ENCODE data around the gene ASIC2.

The ASIC2 gene

DNA sequence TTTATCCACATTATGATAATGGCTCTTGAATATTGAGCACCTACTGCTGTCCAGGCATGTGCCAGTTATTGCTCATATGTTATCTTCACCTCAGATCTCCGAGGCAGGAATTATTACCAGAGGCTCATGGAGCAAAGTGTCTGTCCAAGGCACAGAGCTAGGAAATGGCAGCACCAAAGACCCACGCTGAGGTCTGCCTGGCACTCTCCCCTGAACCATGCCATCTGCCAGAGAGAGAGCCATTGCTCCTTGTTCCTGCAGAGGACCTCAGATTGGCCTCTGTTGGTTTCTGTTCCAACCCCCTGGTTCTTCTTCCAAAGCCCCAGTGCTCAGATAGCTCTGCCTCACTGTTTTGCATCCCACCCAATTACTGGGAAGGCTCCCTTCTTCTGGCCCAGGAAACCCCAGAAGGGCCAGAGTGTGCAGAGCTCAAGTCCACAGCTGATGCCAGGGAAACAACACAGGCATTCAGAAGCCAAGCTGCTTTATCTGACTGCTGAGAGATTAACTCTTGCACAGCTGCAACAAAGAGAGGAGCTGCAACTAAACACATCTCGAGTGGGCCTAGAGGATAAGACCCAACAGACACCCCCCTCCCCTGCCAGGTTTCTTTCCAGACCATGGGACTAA lies 5.9 kb downstream of the ASIC2 start:
- DNase-seq, result no peak

- DNase-seq, result no peak
Measured at GRCh38 chr17:33285413-33285812, 7.7 kb downstream of the ASIC2 start.

- DNase-seq, result peak; percentile 54
Measured at GRCh38 chr17:33284022-33284421, 9.1 kb downstream of the ASIC2 start.

DNA sequence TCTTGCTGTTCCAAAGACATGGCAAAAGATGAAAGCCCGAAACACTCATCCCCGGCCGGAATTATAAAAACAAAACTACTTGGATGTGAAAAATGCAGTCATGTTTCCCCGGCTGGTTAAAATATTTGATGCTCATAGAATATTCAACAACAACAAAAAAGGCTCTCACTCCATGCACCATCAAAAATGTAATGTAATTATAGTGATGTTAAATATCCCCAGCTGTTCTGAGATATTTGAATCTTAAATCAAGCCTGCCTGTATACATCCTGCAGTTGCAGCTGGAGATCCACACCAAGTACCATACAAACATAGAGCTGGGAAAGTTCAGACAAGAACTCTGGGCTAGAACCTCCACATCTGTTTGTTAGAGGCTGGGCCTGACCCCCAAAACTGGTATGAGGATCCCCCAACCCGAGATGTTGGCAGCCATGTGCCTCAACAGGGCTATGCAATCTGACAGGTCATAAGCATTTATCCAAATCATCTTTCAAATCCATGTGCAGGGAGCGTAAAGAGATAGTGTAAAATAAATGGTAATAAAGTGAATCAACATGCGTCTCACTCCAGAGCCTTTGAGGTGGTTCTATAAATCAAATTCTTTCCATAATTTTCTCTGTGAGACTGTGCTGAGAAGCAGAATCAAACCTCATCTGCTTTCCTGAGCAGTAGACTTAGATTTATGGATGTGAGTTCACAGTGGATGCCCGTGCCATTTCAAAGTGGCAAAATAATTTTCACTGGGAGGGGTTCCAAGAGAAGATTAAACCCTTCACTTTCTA lies 12.7 kb downstream of the ASIC2 start:
- no peak for DNase-seq

- no peak for DNase-seq
Measured at GRCh38 chr17:33277436-33278100, 15.5 kb downstream of the ASIC2 start.

DNA sequence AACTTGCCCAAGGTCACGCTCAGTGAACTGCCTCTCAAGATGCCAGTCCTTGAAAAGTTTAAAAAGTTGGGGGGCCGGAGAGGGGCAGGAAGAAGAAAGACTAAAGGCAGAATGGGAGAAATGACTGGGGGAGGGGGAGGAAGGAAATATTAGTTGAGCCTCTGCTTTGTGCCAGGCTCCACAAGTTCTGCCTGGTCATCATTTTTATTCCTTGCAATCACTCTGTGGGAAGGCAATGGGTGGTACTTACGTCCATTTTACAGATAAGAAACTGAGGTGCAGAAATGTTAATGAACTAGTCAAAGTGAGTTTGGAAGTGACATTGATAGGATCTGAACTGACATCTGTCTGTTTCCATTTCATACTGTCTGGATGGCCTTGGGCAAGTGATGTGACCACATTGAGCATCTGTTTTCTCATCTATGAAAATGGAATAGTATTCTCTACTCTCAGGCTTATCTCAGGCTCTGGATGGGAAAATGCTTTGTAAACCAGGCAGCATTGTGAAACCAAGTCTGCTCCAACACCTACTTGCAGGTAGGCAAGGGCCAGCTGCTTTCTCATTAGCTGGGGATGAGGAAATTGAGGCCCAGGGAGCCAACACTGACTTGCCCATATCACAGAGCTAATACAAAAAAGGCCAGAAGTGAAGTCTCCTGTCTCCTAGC lies 19.2 kb downstream of the ASIC2 start:
- DNase-seq, result no peak

DNA sequence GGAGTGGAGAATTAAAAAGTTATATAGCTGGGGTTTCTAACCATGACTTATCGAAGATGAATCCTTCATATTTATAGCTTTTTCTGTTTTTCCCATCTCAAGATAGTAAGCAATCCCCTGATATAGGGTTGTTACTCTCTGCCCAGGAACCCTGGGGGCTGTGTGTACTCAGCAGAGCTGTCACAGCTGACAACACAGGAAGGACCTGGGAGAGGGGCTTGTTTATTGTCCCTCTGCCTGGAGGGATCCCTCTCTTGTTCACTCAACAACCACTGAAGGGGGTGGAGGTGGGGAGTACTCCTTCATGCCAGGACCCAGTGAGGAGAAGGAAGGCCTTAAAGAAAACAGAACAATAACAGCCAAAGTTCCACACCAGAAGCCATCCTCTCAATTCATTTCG lies 19.8 kb downstream of the ASIC2 start:
- DNase-seq, result no peak

GRCh38 chr17:33272438-33272837 lies 20.7 kb downstream of the ASIC2 start:
- DNase-seq, result no peak

DNA sequence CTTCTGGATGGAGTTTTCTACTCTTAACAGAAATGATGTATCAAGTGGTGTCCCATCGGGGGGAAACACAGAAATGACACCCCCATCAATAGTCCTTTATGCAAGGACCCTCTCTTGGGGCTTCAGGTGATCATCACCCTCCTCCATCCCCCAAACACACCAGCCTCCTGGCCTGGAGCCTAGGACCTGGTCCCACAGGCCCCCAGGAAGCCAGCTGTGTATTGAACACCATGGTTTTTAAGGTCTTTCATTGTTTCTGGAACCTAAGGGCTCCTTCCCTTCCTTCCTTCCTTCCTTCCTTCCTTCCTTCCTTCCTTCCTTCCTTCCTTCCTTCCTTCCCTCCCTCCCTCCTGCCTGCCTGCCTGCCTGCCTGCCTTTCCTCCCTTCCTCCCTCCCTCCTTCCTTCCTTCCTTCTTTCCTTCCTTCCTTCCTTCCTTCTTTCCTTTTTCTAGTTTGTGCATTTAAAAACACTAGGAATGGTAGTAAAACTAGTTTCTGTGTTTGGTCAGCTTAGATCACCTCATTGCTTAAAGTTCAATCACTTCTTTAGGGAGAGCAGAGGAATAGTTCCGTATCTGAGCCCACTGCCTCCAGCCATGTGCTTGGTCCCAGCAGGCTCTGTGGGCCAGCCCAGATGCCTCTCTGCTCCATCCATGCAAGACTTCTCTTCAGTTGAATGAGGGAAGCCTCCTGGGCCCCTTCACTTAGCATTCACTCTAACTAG lies 23.6 kb downstream of the ASIC2 start:
- DNase-seq, result no peak

DNA sequence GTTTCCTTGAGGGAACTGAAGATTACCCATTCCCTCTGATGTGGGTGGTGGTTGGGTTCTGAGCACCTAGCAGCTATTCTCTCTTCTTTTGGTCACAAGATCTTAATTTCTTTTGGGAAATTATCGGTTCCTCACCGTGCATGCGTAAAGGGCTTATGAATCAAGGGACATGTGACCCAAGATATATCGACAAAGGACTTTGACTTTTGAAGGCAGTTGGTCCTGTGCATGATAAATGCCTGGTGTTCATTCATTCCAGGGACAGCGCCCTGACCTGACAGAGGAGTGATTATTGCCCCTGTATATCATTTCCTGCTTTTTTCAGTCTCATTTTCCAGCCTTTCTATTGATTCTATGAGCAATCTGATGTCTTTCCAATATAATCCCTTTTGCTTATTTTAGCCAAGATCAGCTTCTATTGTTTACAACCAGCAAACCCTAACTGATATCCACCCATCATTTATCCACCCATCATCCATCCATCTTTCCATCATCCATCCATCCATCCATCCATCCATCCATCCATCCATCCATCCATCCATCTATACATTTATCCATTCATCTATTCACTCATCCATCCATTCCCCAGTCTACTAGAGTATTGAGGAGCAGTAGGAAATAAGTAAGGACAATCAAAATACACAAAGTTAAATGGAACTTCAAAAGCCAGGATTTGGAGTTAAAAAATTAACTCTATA lies 25.1 kb downstream of the ASIC2 start:
- no peak for DNase-seq

DNA sequence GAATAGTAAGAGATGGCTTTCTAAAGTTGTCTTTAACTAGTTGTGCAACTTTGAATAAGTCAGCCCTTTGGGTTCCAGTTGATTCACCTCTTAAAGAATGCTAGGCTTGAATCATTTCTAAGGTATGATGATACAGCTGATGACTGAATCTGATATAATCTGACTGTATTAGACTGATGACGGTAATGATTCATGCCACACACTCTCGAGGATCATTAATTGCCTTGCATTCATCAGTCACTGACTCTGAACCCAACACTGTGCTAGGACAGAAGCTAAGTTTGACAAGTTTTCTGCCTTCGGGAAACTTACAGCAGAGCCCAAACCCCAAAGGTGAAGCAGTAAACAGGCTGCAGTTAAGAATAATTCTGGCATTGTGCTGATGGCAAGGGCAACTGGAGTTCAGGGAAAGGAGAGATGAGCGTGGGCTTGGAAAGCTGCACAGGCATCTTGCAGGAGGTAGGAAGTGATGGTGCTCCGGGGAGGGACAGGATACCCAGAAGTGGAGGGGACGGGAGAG lies 25.8 kb downstream of the ASIC2 start:
- peak; percentile 87 for DNase-seq

- no peak for DNase-seq
Measured at GRCh38 chr17:33266611-33267010, 26.5 kb downstream of the ASIC2 start.

- peak; percentile 37 for DNase-seq
Measured at GRCh38 chr17:33266116-33266515, 27.0 kb downstream of the ASIC2 start.

- DNase-seq, result no peak
Measured at GRCh38 chr17:33263396-33263795, 29.7 kb downstream of the ASIC2 start.

DNA sequence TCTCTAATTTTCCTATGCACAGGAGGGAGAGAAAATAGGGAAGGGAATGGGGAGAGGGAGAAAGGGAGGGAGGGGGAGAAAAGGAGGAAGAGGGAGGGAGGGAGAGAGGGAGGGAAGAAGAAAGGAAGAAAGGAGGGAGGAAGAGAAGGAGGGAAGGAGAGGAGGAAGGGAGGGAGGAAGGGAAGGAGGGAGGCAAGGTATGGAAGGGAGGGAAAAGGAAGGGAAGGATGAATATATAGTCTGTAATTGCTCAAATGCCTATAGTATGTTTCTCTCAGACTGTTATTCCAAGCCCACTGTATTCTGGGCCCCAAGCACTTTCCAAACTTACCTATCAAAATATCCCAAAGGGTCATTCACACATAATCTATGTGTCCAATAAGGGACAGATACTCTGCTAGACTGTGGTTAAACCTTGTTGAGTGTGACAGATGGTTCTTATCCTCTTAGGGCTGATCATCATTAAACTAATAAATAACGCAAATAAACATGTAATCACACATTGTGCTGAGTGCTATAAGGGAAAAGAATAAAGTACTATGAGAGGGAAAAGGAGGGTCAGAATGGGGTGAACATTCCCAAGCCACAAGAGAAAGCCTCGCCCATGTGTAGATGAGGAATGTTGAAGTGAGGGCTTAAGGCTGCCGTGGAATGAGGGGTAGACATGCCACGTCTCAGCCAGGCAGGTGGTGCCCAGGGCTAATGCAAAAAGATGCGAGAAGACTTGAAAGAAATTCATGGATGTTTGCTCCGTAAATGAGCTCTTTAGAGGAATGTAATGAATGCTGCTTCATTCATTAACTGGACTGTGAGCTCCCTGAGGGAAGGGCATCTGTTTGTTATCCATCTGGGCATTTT lies 30.6 kb downstream of the ASIC2 start:
- DNase-seq, result no peak

GRCh38 chr17:33261820-33262219 lies 31.3 kb downstream of the ASIC2 start:
- no peak for DNase-seq

DNA sequence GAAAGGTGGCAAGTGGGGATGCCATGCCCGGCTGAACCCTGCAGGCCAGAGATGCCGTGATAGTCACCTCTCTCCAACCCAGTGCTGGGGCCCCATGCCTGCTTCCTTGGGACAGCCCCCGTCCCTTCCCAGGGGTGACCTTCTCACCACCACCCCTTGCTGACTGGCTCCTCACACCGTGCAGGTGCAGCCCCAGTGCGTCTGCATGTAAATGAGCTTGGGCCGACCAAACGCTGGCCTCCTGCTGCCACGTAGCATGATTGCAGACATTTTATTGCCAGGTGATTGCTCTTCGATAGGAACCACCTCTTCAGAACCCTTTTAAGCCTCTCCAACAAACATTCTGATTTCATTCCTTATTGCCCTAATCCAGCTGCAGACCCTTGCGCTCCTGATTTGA lies 32.5 kb downstream of the ASIC2 start:
- DNase-seq, result no peak

GRCh38 chr17:33258296-33258695 lies 34.8 kb downstream of the ASIC2 start:
- DNase-seq, result no peak

DNA sequence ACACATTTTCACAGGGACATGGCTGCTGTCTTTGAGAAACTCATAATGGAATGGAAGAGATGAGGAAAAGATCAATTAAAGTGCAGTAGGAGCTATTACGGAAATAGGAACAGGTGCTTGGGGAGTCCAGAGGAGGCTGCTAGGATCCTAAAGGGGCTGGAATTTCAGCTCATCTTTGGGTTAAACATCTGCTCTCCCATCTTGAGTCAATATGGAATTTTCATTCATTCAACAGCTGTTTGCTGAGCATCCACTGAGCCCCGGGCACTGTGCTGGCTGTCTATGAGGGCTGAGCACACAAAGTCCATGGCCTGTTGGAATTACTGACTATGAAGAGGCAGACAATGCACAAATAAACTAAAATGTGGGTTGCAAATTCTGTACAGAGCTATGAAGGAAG lies 47.9 kb downstream of the ASIC2 start:
- no peak for DNase-seq

GRCh38 chr17:33243732-33244131 lies 49.4 kb downstream of the ASIC2 start:
- DNase-seq, result no peak
